Choroid plexus epithelial cell (primary cell): ENCODE results near the gene IL13RA2.

Experiments used
- DNase-seq: peaks from one replicate; pipeline ENCODE4 v3.0.0-alpha.2; 2010; ENCODE audit warnings: low read depth
- H3K4me3 ChIP-seq: 2 replicates; pipeline ENCODE4 v1.5.1; 2011; ENCODE audit warnings: low read depth, mild to moderate bottlenecking, control low read depth, low read length, moderate library complexity
- TF ChIP-seq, protein P1 (sequence below): conservative IDR thresholded peaks from 2 replicates; pipeline ENCODE4 v1.5.1; 2011; ENCODE audit warnings: low read depth, mild to moderate bottlenecking, control low read depth, inconsistent platforms, low read length, moderate library complexity

IL13RA2 gene

DNA sequence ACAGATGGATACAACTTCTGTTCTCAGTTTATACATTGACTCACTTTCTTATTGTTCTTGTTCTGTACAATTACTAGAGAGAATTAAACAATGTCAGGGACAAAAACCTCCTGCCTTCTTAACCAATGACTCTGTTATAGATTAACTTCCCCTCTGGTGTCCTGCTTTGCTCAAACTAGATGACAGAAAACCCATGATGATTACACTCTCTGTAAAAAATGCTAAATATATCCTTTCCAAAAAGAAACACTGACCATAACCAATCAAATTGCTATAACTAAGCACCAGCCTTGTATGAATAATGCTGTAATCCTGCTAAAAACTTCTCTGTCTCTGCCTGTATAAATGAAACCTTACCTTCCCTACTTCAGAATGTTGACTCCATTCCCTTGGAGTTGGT, 29.8 kb upstream of the IL13RA2 start:
- H3K4me3 ChIP-seq = no peak overlapping the region
- TF ChIP-seq, protein P1, sequence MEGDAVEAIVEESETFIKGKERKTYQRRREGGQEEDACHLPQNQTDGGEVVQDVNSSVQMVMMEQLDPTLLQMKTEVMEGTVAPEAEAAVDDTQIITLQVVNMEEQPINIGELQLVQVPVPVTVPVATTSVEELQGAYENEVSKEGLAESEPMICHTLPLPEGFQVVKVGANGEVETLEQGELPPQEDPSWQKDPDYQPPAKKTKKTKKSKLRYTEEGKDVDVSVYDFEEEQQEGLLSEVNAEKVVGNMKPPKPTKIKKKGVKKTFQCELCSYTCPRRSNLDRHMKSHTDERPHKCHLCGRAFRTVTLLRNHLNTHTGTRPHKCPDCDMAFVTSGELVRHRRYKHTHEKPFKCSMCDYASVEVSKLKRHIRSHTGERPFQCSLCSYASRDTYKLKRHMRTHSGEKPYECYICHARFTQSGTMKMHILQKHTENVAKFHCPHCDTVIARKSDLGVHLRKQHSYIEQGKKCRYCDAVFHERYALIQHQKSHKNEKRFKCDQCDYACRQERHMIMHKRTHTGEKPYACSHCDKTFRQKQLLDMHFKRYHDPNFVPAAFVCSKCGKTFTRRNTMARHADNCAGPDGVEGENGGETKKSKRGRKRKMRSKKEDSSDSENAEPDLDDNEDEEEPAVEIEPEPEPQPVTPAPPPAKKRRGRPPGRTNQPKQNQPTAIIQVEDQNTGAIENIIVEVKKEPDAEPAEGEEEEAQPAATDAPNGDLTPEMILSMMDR = no peak
- DNase-seq = no peak

DNA sequence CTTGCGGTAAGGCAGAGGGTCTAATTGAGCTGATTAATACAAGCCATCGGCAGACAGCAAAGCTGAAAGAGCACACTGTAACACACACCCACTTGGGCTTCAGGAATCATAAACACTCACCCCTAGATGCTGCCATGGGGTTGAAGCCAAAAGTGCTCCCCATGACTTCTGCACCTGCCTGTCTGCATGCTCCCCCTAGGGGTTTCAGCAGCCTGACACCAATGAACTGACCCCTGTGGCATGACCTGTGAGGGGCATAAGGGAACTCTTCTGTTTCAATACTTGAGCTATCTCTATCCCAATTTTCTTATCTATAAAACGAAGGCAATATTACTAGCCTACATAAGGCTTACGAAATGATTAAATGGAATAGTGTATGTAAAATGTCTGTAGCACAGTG, 23.0 kb upstream of the IL13RA2 start:
- no peak overlapping the region for H3K4me3 ChIP-seq
- TF ChIP-seq, protein P1 = no peak
- no peak for DNase-seq

DNA sequence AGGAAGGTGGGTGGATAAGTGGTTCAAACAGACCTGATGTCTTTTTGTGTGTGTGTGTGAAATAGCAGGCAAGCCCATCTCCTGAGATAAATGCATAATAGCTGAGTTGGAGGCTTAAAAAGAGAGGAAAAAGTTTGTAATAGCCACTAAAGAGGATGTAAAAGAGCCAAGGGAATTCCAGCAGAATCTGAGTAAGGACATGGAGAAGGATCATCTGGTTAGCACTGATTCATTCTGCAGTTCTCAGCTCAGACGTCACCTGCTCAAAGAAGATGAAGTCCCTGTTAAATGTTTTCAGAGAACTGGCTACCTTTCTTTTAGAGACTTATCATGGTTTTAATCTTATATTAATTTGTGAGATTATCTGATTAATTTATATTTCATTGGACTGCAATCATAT, 21.0 kb upstream of the IL13RA2 start:
- H3K4me3 ChIP-seq = no peak overlapping the region
- TF ChIP-seq, protein P1 = no peak
- DNase-seq = no peak

DNA sequence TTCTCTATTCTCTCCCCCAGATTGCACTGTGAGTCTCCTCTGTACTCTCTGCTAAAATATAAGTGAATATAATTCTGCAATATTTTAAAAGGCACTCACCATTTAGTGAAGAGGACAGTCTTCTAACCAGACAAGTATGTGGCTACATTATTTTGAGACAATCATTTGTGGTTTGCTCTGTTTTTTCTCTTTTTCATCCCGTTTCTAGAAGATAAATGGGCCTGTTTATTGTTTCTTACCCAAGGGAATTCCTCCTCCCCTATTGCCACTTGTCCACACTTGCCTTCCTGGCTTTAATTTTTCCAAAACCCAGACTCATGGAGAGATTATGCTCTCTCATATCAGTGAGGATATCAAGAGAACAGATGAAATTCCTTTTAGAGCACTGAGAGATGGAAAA, 18.6 kb upstream of the IL13RA2 start:
- no peak for DNase-seq
- H3K4me3 ChIP-seq = no peak overlapping the region
- TF ChIP-seq, protein P1 = no peak

DNA sequence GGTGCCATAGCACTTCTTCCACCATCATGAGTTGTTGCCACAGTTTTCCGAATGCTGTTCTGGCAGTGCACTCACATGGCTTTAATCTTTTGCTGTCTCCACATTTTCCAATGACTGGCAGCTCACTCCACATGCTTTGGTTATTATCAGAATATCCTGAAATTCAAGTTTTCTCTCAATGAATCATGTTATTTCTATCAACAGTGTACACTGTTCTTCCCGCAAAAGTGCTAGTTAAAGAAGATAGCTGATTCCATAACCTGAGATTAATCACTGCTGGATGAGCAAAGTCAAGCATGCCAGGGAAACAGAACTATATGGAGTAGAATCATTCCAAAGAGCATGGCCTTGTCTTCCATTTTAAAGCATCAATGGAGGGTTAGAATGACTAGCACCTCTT, 14.6 kb upstream of the IL13RA2 start:
- DNase-seq = no peak
- TF ChIP-seq, protein P1 = no peak

DNA sequence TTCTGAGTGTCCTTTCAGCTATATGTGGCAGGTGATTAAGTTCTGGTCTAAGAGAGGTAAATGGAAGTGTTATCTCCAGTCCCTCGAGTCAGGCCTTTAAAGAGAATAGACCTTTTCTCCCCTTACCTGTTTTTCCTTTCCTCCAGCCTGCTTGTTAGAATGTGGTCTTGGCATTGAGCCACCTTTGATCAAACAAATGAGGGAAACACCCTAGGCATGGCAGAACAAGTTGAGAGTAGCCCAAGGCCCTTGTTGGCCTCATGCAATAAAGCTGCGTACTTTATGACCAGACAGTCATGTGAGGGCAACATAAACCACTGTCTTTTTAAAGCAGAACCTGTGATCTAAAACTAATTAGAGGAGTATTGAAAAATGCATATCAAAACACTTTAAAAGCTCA, 13.2 kb upstream of the IL13RA2 start:
- no peak overlapping the region for H3K4me3 ChIP-seq
- no peak for DNase-seq
- TF ChIP-seq, protein P1 = no peak

More for the DNA sequence above, 14.6 kb upstream of the IL13RA2 start:
- no peak overlapping the region for H3K4me3 ChIP-seq

DNA sequence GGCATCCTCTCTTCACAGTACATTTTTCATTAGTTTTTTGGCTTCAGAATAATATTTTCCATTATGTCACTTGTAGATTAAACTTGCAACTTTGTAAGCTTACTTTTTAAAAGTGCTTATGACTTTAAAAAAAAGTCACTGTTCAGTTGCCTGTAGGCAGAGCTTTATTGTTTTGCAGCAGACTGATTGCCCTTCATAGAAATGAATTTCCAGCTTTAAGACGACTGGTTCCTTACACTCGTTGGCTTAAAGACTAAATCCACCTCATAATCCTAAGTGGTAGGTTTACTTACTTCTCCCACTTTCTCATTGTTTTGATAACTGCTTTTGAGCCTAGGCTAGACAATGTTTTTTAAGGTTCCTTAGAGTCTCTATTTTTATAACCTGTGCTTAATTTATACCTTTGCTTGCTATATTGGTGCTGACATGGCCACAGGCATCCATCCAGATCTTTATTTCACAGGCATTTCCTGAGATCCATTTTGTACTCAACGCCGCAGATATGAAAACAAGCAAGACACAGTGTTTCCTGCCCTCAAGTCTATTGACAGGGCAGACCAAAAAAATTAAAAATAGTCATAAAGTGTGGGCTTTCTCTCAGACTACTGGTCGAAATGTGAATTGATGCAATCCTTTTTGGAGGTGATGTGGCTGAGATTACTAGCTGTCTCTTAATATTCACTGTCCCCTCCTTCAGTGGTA, 12.6 kb upstream of the IL13RA2 start:
- H3K4me3 ChIP-seq = no peak overlapping the region
- TF ChIP-seq, protein P1 = no peak
- peak; percentile 61 for DNase-seq
